Upper lobe of right lung (tissue), 1 donor: ENCODE measurements around the gene SH3GL1. TPM values are rescaled to one million over a fixed set of nuclear protein-coding genes. Genes with fewer than 3 reads are reported as not detected.

ENCODE experiments used
- ATAC-seq: fragments of 200-7000 bp; cut with Tn5 transposase; one replicate; pipeline ENCODE4 v1.9.1; 2020; ENCODE audit warnings: mild to moderate bottlenecking, moderate library complexity
- DNase-seq: peaks from one replicate; pipeline ENCODE4 v3.0.0-alpha.2; 2020
- H3K27ac ChIP-seq: fragments of 200-600 bp; one replicate; pipeline ENCODE4 v1.8.0; 2022
- H3K27me3 ChIP-seq: fragments of 200-600 bp; one replicate; pipeline ENCODE4 v1.8.0; 2022; ENCODE audit warnings: mild to moderate bottlenecking
- H3K36me3 ChIP-seq: fragments of 200-600 bp; one replicate; pipeline ENCODE4 v1.8.0; 2022
- H3K4me1 ChIP-seq: fragments of 200-600 bp; one replicate; pipeline ENCODE4 v1.8.0; 2022
- H3K4me3 ChIP-seq: fragments of 200-600 bp; one replicate; pipeline ENCODE4 v1.8.0; 2022; ENCODE audit warnings: mild to moderate bottlenecking
- H3K9me3 ChIP-seq: fragments of 200-600 bp; one replicate; pipeline ENCODE4 v1.8.0; 2022
- intact Hi-C: fragments of 100-400 bp; cut with DNase I; formaldehyde crosslinking; loops from one replicate; pipeline ENCODE4 v1.11.0; 2022
- total RNA-seq: library from RNA; stranded (reverse); fragmentation: NEBNext Ultra II Directional; extraction: Animal tissue kit (Norgen Biotek cat#: 25700); gene quantifications from one replicate; pipeline ENCODE4 v1.2.1, GENCODE V29; 2021
- TF ChIP-seq, protein P1 (sequence below): fragments of 200-600 bp; IDR thresholded peaks from one replicate; pipeline ENCODE4 v1.8.0; 2022; ENCODE audit warnings: antibody characterized with exemption
- donor health status: DM: no; HTN: yes; CAD: no; lungs with severe emphysema.

SH3GL1 gene
- total RNA-seq, 1 donor from 2014 or later, result 47.6 TPM

DNA sequence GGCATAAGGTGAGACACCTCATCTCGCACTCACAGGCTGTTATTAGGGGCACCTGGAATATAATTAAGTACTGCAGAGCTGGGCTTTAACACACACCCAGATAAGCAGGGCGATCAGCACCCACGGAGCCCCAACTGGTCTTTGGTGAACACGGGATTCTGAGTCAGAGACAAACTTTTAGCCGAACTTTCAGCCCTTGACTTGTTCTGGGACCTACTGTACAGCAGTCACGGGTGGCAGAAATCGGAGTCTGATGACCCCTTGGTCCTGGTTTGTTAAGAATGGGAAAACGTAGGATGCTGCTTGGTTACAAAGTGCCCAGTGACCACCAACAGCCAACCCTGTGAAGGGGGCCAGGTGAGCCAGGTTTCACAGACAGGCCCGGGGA is 9.0 kb downstream of the SH3GL1 start:
- no peaks in the 10 kb centered on the region for H3K9me3 ChIP-seq
- TF ChIP-seq, protein P1, sequence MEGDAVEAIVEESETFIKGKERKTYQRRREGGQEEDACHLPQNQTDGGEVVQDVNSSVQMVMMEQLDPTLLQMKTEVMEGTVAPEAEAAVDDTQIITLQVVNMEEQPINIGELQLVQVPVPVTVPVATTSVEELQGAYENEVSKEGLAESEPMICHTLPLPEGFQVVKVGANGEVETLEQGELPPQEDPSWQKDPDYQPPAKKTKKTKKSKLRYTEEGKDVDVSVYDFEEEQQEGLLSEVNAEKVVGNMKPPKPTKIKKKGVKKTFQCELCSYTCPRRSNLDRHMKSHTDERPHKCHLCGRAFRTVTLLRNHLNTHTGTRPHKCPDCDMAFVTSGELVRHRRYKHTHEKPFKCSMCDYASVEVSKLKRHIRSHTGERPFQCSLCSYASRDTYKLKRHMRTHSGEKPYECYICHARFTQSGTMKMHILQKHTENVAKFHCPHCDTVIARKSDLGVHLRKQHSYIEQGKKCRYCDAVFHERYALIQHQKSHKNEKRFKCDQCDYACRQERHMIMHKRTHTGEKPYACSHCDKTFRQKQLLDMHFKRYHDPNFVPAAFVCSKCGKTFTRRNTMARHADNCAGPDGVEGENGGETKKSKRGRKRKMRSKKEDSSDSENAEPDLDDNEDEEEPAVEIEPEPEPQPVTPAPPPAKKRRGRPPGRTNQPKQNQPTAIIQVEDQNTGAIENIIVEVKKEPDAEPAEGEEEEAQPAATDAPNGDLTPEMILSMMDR, result no peak
- H3K4me3 ChIP-seq, result no peak overlapping the region
- ATAC-seq (no peak), DNase-seq (no peak)
- H3K27me3 ChIP-seq, result no peaks in the 10 kb centered on the region
- peaks cover 23% of the 10 kb centered on the region for H3K36me3 ChIP-seq
- intact Hi-C loops, result no loop called here
- H3K4me1 ChIP-seq, result peaks cover 63% of the 10 kb centered on the region
- peak overlapping the region; percentile 80 for H3K27ac ChIP-seq

DNA sequence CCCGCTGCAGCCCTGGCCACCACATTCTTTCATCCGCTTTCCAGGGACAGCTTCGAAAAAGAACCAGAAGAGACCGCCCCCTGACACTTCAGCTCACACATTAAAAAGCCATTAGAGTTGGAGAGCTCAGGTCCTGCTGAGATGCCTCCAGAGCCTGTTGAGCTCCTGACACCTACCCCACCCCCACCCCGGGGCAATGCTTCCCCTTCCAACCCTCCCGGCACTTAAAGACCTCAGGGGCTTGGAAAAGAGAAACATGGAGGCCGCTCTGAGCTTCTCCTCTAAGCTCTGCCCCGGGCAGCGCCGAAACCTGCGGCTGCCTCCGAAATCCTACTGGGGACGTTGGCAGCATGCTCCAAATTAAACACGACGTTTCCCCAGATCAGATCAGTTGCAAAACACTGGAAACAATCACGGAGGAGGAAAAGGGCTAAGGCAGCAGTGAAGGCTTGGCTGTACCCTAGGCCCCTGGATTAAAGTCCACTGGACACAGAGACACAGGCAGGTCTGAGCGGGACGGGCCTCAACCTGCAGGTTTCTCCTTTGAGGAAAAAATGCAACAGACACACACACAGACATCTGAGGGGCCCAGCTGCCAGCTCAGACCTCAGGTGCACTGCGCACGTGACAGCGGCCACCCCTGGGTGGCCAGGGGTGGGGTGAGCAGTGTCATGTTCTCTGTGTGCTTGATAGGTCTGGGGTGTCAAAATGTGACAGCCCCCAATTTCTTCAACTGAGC is 9.6 kb downstream of the SH3GL1 start:
- DNase-seq (no peak), ATAC-seq (no peak)
- TF ChIP-seq, protein P1, result no peak
- Histone ChIP-seq H3K27me3 (no peaks in the 10 kb centered on the region), H3K27ac (peak overlapping the region; percentile 80), H3K4me1 (peaks cover 63% of the 10 kb centered on the region), H3K4me3 (peak overlapping the region; percentile 10), H3K9me3 (no peaks in the 10 kb centered on the region), H3K36me3 (peaks cover 19% of the 10 kb centered on the region)
- intact Hi-C loops, result no loop called here

DNA sequence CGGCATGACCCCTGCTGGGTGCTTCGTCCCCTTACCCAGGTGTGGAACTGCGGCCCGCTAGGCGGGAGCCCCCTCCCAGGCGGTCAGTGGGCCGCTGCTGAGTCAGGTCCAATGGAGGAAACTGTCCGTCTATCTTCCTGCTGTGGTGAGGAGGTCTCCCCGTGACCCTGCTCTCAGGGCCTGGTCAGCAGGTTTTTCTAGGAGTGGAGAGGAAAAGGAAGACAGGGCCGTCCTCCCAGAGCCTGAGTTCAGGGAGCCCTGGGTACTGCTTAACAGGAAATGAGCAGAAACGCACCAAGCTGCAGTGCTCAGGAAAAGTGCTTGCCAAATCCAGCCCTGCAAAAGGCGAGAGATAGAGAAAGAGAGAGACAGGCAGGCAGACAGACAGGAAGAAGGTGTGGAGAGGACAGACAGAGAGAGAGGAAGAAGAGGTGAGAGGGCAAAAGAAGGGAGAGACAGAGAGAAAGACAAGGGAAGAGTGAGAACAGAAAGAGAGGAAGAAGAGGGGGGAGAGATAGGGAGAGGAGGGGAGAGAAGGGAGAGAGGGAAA is 10.3 kb downstream of the SH3GL1 start:
- intact Hi-C loops, result no loop called here
- peak overlapping the region; percentile 10 for H3K4me3 ChIP-seq

DNA sequence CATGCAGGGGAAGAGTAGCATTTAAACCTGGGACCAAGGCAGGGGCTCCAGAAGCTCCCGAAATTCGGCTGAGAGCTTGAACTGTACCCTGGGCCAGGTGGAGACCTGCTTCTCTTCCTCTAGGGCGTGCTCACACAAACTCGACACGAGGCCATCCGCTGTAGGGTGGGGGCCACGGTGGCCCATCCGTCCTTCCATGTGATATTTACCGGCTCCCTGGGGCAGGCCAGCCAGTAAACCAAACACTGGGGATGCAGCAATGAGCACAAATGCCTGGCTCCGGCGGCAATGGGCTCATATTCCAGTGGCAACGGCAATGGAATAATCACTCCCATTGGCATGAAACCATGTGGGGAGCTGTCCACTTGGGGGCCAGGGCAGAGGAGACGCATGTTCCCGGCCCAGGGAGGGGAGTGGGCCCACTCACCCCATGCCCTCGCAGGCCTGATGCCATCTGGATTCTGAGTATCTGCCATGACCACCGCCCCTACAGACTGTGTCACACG is 10.8 kb downstream of the SH3GL1 start:
- Histone ChIP-seq H3K9me3 (no peaks in the 10 kb centered on the region), H3K4me1 (peaks cover 62% of the 10 kb centered on the region), H3K36me3 (peaks cover 8% of the 10 kb centered on the region), H3K4me3 (no peak overlapping the region), H3K27me3 (no peaks in the 10 kb centered on the region), H3K27ac (peak overlapping the region; percentile 80)
- no peak for DNase-seq
- peak; percentile 3 for ATAC-seq
- TF ChIP-seq, protein P1, result no peak
- intact Hi-C loops, result no loop called here

More for the DNA sequence above, 10.3 kb downstream of the SH3GL1 start:
- TF ChIP-seq, protein P1, result no peak
- Histone ChIP-seq H3K9me3 (no peaks in the 10 kb centered on the region), H3K36me3 (peaks cover 13% of the 10 kb centered on the region), H3K27ac (peak overlapping the region; percentile 80), H3K27me3 (no peaks in the 10 kb centered on the region), H3K4me1 (peaks cover 64% of the 10 kb centered on the region)
- ATAC-seq, result peak; percentile 64
- DNase-seq, result no peak

DNA sequence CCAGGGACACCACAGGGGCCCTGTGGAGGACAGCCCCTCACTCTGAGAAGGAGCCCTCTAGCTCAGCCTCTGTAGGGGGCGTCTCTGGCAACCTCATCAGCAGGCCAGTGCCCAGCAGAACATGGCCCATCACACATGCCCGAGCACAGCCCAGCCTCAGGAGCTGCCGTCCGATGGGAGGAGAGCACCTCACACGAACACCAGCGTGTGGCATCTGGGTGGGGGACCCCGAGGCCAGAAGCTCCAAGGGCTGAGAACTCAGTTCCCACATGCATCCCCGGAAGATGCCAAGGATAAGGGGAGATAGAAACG is 11.3 kb downstream of the SH3GL1 start:
- H3K27me3 ChIP-seq, result no peaks in the 10 kb centered on the region
- H3K9me3 ChIP-seq, result no peaks in the 10 kb centered on the region
- TF ChIP-seq, protein P1, result no peak
- H3K27ac ChIP-seq, result peak overlapping the region; percentile 80
- peaks cover 57% of the 10 kb centered on the region for H3K4me1 ChIP-seq
- intact Hi-C loops, result no loop called here
- peaks cover 11% of the 10 kb centered on the region for H3K36me3 ChIP-seq
- no peak for ATAC-seq
- H3K4me3 ChIP-seq, result no peak overlapping the region
- DNase-seq, result no peak
